CD14-positive monocyte (primary cell): ENCODE results near the gene ZNF195. TPM values are rescaled to one million over a fixed set of nuclear protein-coding genes. Genes with fewer than 3 reads are reported as not detected.
"Not testable (repeated sequence)": the region's sequence is repeated elsewhere in the genome, so short reads cannot be mapped to it uniquely, and the experiment has no call there.

Experiments used
- DNase-seq, 3 donors: peaks; one replicate each; pipeline ENCODE4 v3.0.0-alpha.2; 2011 to 2022
- H2AFZ ChIP-seq: 2 replicates; pipeline ENCODE4 v1.6.0; 2012; ENCODE audit warnings: mild to moderate bottlenecking, low read depth, low read length, inconsistent platforms; ENCODE audit not compliant: insufficient read depth, poor library complexity, severe bottlenecking
- H3K27ac ChIP-seq, 2 donors: 1 replicate in 1 of 2; 2 replicates in 1 of 2; pipeline ENCODE4 v1.5.1; 2012 to 2013; ENCODE audit warnings: low read length in 2 of 2, control low read depth in 1 of 2, inconsistent platforms in 1 of 2, low read depth in 1 of 2, mild to moderate bottlenecking in 1 of 2
- H3K27me3 ChIP-seq, 2 donors: one replicate each; pipeline versions ENCODE4 v1.6.0 to v1.6.1; 2011 to 2013; ENCODE audit warnings: low read length in 2 of 2; ENCODE audit not compliant: control insufficient read depth in 2 of 2, insufficient read depth in 2 of 2
- H3K36me3 ChIP-seq, 2 donors: replicated peaks in 1 of 2; 1 replicate in 1 of 2; 2 replicates in 1 of 2; pipeline versions ENCODE4 v1.5.1 to v1.6.1; 2012 to 2013; ENCODE audit warnings: low read length in 2 of 2, control low read depth in 1 of 2, inconsistent platforms in 1 of 2, mild to moderate bottlenecking in 1 of 2; ENCODE audit not compliant: insufficient read depth in 2 of 2, control insufficient read depth in 1 of 2
- H3K4me1 ChIP-seq, 2 donors: 1 replicate in 1 of 2; 2 replicates in 1 of 2; pipeline versions ENCODE4 v1.5.1 to v1.6.1; 2012 to 2013; ENCODE audit warnings: low read length in 2 of 2, control low read depth in 1 of 2, inconsistent platforms in 1 of 2, mild to moderate bottlenecking in 1 of 2, moderate library complexity in 1 of 2; ENCODE audit not compliant: insufficient read depth in 2 of 2, control insufficient read depth in 1 of 2
- H3K4me2 ChIP-seq: replicated peaks from 2 replicates; pipeline ENCODE3; 2012; ENCODE audit warnings: low read length, moderate library complexity, mild to moderate bottlenecking; ENCODE audit not compliant: poor library complexity, severe bottlenecking; ENCODE audit errors: extremely low read depth
- H3K4me3 ChIP-seq, 3 experiments: fragments of 200-600 bp in 1 of 3; sonication (generic) in 1 of 3; replicated peaks in 1 of 3; 1 replicate in 2 of 3; 2 replicates in 1 of 3; pipeline ENCODE4 v1.5.1; 2011 to 2013; ENCODE audit warnings: low read length in 3 of 3, mild to moderate bottlenecking in 3 of 3, control low read depth in 2 of 3, low read depth in 2 of 3, inconsistent platforms in 1 of 3, moderate library complexity in 1 of 3
- H3K79me2 ChIP-seq: 2 replicates; pipeline ENCODE4 v1.6.0; 2012; ENCODE audit warnings: mild to moderate bottlenecking, control low read depth, inconsistent platforms, low read length, moderate library complexity; ENCODE audit not compliant: insufficient read depth
- H3K9ac ChIP-seq: 2 replicates; pipeline ENCODE4 v1.6.0; 2017; ENCODE audit warnings: low read length, mild to moderate bottlenecking; ENCODE audit not compliant: insufficient read depth, poor library complexity, severe bottlenecking
- H3K9me3 ChIP-seq, 2 donors: replicated peaks in 1 of 2; 1 replicate in 1 of 2; 2 replicates in 1 of 2; pipeline versions ENCODE4 v1.5.1 to v1.6.1; 2012 to 2013; ENCODE audit warnings: low read length in 2 of 2, control low read depth in 1 of 2; ENCODE audit not compliant: control insufficient read depth in 1 of 2, insufficient read depth in 1 of 2
- H4K20me1 ChIP-seq: 2 replicates; pipeline ENCODE4 v1.6.0; 2012; ENCODE audit warnings: mild to moderate bottlenecking, low read length, control low read depth, moderate library complexity; ENCODE audit not compliant: insufficient read depth
- H3K27ac Mint-ChIP-seq, 7 donors: one replicate each; pipeline ENCODE4 v1.8.0; 2020; ENCODE audit warnings: mild to moderate bottlenecking in 7 of 7, mixed read lengths in 7 of 7, moderate library complexity in 6 of 7, inconsistent platforms in 2 of 7
- H3K27me3 Mint-ChIP-seq, 3 donors: one replicate each; pipeline ENCODE4 v1.8.0; 2021 to 2022; ENCODE audit warnings: low read depth in 3 of 3, mild to moderate bottlenecking in 3 of 3, mixed read lengths in 3 of 3, moderate library complexity in 3 of 3, inconsistent platforms in 1 of 3
- H3K36me3 Mint-ChIP-seq, 2 donors: one replicate each; pipeline ENCODE4 v1.8.0; 2020; ENCODE audit warnings: mixed read lengths in 2 of 2, inconsistent platforms in 1 of 2, mild to moderate bottlenecking in 1 of 2
- H3K4me1 Mint-ChIP-seq: one replicate; pipeline ENCODE4 v1.8.0; 2020; ENCODE audit warnings: mild to moderate bottlenecking, mixed read lengths
- H3K4me3 Mint-ChIP-seq, 2 donors: one replicate each; pipeline ENCODE4 v1.8.0; 2020; ENCODE audit warnings: mild to moderate bottlenecking in 2 of 2, mixed read lengths in 2 of 2, moderate library complexity in 1 of 2
- H3K9me3 Mint-ChIP-seq, 7 donors: one replicate each; pipeline ENCODE4 v1.8.0; 2020 to 2022; ENCODE audit warnings: mixed read lengths in 7 of 7, mild to moderate bottlenecking in 6 of 7, moderate library complexity in 6 of 7, inconsistent platforms in 2 of 7
- WGBS: methylation state at CpG from one replicate; pipeline ENCODE4 v1.1.5; 2013; ENCODE audit warnings: missing lambda C conversion rate; ENCODE audit not compliant: insufficient coverage; 5-methylcytosine and 5-hydroxymethylcytosine counted together
- intact Hi-C, 2 donors: fragments of 100-400 bp; cut with micrococcal nuclease; formaldehyde crosslinking; loops; one replicate each; pipeline versions ENCODE4 v1.15.0 to v1.15.1; 2023
- polyA plus RNA-seq, 3 donors: library from polyadenylated mRNA; depleted of rRNA in 1 of 3; unstranded in 2 of 3; stranded (reverse) in 1 of 3; fragments of 300-500 nt in 2 of 3; fragments of >200 nt in 1 of 3; fragmentation: Illumina TruSeq in 2 of 3; gene quantifications; 1 replicate in 2 of 3; 2 replicates in 1 of 3; pipeline ENCODE4 v1.2.3, GENCODE V29; 2012 to 2021

ZNF195 gene
- polyA plus RNA-seq, 3 donors = 10.7 to 24.7 (median 13.5) TPM

GRCh38 chr11:3398509-3398908 is 19.6 kb upstream of the ZNF195 start:
- H4K20me1 ChIP-seq, H3K4me3 ChIP-seq, intact Hi-C loops, DNase-seq, H3K9ac ChIP-seq, H3K27ac ChIP-seq, H3K79me2 ChIP-seq, H3K4me1 Mint-ChIP-seq, H2AFZ ChIP-seq, H3K36me3 ChIP-seq, H3K4me2 ChIP-seq, H3K27me3 Mint-ChIP-seq, H3K36me3 Mint-ChIP-seq, H3K4me1 ChIP-seq, H3K27me3 ChIP-seq, H3K4me3 Mint-ChIP-seq, H3K9me3 ChIP-seq: not testable (repeated sequence)
- H3K27ac Mint-ChIP-seq = peak overlapping the region in 1 of 7 donors; percentile 21
- peaks cover 4 to 16% (median 10%) of the 10 kb centered on the region in 7 donors for H3K9me3 Mint-ChIP-seq
- WGBS = no CpG with 5 or more reads among the region's 3 CpGs

- H3K36me3 Mint-ChIP-seq, H2AFZ ChIP-seq, H4K20me1 ChIP-seq, H3K4me1 ChIP-seq, H3K4me3 ChIP-seq, H3K9ac ChIP-seq, intact Hi-C loops, DNase-seq, H3K27ac ChIP-seq, H3K27me3 ChIP-seq, H3K27me3 Mint-ChIP-seq, H3K4me1 Mint-ChIP-seq, H3K27ac Mint-ChIP-seq, H3K9me3 ChIP-seq, H3K36me3 ChIP-seq, H3K4me2 ChIP-seq, H3K79me2 ChIP-seq, H3K4me3 Mint-ChIP-seq: not testable (repeated sequence)
- peaks cover 4 to 18% (median 10%) of the 10 kb centered on the region in 7 donors for H3K9me3 Mint-ChIP-seq
- no CpG with 5 or more reads among the region's 4 CpGs for WGBS
Measured at GRCh38 chr11:3398106-3398505, 19.2 kb upstream of the ZNF195 start.

GRCh38 chr11:3397210-3397609 is 18.3 kb upstream of the ZNF195 start:
- Mint-ChIP-seq H3K27me3 (peaks cover 8 to 10% (median 8%) of the 10 kb centered on the region in 3 donors), H3K9me3 (peaks cover 5 to 18% (median 9%) of the 10 kb centered on the region in 7 donors)
- H3K79me2 ChIP-seq, H3K27ac ChIP-seq, H4K20me1 ChIP-seq, H3K4me1 Mint-ChIP-seq, H3K4me3 ChIP-seq, H2AFZ ChIP-seq, H3K36me3 ChIP-seq, H3K4me2 ChIP-seq, H3K27me3 ChIP-seq, intact Hi-C loops, H3K9ac ChIP-seq, H3K27ac Mint-ChIP-seq, DNase-seq, H3K4me1 ChIP-seq, H3K36me3 Mint-ChIP-seq, H3K4me3 Mint-ChIP-seq, H3K9me3 ChIP-seq: not testable (repeated sequence)
- 95% methylated on average over 15 of the region's 23 CpGs for WGBS

GRCh38 chr11:3395468-3395867 is 16.5 kb upstream of the ZNF195 start:
- H3K27ac Mint-ChIP-seq, H3K9ac ChIP-seq, H2AFZ ChIP-seq, H3K4me1 ChIP-seq, H3K79me2 ChIP-seq, H3K4me3 Mint-ChIP-seq, intact Hi-C loops, H3K27ac ChIP-seq, H3K4me3 ChIP-seq, H3K27me3 ChIP-seq, H4K20me1 ChIP-seq, H3K9me3 ChIP-seq, H3K4me2 ChIP-seq, H3K36me3 Mint-ChIP-seq, H3K4me1 Mint-ChIP-seq, H3K36me3 ChIP-seq, DNase-seq: not testable (repeated sequence)
- Mint-ChIP-seq H3K27me3 (peaks cover 10 to 11% (median 11%) of the 10 kb centered on the region in 3 donors), H3K9me3 (peaks cover 2 to 19% (median 14%) of the 10 kb centered on the region in 7 donors)
- 100% methylated on average over 5 of the region's 5 CpGs for WGBS
